GM10266 (cell line): ENCODE measurements around the gene BCL2L13.

ENCODE experiments used
- DNase-seq: peaks from one replicate; pipeline ENCODE4 v3.0.0; 2012; ENCODE audit errors: extremely low spot score
- TF ChIP-seq, protein P1 (sequence below): IDR thresholded peaks from 2 replicates; pipeline ENCODE4 v1.5.1; 2012; ENCODE audit warnings: mild to moderate bottlenecking, low read depth; ENCODE audit not compliant: control insufficient read depth, insufficient read depth; ENCODE audit errors: missing control alignments

The BCL2L13 gene

DNA sequence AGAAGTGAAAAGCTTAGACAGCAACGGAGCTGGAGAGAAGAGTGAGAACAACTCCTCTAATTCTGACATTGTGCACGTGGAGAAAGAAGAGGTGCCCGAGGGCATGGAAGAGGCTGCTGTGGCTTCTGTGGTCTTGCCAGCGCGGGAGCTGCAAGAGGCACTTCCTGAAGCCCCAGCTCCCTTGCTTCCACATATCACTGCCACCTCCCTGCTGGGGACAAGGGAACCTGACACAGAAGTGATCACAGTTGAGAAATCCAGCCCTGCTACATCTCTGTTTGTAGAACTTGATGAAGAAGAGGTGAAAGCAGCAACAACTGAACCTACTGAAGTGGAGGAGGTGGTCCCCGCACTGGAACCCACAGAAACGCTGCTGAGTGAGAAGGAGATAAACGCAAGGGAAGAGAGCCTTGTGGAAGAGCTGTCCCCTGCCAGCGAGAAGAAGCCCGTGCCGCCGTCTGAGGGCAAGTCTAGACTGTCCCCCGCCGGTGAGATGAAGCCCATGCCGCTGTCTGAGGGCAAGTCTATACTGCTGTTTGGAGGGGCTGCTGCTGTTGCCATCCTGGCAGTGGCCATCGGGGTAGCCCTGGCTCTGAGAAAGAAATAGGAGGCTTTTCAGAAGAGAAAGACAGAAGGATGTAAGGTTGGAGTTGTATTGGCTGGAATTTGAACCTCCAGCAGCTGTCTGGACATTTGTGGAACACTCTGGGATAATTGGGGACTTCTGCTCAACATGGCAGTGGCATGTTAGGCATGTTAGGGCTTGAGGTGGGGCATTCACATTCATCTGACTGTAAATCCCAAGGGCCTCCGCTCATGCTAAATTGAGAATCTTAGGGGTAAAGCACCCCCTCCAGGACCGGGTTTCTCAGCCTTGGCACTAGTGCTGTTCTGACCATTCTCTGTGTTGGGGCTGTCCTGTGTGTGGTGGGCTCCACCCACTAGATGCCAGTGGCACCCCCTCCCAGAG lies 88.7 kb downstream of the BCL2L13 start:
- TF ChIP-seq, protein P1, sequence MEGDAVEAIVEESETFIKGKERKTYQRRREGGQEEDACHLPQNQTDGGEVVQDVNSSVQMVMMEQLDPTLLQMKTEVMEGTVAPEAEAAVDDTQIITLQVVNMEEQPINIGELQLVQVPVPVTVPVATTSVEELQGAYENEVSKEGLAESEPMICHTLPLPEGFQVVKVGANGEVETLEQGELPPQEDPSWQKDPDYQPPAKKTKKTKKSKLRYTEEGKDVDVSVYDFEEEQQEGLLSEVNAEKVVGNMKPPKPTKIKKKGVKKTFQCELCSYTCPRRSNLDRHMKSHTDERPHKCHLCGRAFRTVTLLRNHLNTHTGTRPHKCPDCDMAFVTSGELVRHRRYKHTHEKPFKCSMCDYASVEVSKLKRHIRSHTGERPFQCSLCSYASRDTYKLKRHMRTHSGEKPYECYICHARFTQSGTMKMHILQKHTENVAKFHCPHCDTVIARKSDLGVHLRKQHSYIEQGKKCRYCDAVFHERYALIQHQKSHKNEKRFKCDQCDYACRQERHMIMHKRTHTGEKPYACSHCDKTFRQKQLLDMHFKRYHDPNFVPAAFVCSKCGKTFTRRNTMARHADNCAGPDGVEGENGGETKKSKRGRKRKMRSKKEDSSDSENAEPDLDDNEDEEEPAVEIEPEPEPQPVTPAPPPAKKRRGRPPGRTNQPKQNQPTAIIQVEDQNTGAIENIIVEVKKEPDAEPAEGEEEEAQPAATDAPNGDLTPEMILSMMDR: no peak
- no peak for DNase-seq

DNA sequence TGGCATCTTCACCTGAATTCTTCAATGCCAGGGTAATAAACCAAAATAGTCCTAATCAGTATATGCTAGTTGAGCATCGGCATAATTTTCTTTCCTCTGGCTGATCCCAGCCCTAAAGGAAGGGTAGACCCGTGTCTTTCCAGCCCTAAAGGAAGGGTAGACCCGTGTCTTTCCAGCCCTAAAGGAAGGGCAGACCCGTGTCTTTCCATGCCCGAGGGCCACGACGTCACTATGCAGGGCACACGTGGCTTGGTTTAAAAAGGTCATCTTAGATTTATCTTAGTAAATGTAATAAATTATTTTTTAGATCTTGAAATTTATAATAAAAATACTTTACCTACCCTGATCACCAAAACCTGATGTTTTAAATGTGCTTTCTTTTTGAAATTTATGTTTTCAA lies 90.2 kb downstream of the BCL2L13 start:
- TF ChIP-seq, protein P1: no peak
- no peak for DNase-seq

DNA sequence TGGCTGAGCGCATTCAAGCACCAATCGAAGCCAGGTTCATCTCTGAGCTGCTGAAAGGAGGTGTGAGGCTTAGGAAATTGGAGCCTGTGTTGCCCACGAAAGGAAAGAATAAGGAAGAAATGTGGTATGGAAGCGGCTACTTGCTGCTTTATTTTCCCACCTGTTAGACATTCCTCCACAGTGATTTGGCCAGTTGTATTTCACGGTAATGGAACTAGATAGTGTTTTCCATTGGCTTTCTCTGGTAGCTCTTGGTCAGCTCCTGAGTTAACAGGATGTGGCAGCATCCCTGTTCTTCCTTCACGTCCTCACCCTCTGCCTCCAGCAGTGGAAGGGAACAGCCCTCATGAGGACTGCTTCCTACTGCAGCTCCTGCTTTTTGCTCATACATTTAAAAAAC lies 91.0 kb downstream of the BCL2L13 start:
- DNase-seq: no peak
- TF ChIP-seq, protein P1: no peak

DNA sequence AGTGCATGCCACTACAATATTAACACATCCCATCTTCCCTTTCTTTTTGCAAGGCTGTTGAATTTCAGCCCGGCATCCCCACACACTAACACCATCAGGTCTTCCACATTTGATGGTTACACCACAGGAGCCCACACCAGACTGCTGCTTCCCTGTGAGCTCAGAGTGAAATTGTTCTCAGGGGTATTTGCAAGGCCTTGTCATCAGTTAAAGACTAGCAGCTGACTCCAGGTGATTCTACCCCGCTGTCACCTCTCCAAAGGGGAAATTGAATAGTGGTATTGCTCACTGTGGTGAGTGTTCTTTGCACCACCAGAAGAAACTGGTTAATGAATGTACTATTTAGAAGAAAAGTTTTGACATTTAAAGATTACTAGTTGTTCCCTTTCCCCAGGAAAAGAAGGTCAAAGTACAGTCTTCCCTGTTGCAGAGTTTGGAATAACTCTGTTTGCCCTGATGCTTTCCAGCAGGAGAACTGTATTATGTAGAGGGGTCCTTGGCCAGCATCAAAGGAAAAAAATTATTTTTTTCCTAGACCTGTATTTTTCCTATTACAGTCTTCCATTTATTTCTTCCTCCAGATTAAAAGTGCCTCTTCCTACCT lies 93.8 kb downstream of the BCL2L13 start:
- TF ChIP-seq, protein P1: no peak
- DNase-seq: no peak

DNA sequence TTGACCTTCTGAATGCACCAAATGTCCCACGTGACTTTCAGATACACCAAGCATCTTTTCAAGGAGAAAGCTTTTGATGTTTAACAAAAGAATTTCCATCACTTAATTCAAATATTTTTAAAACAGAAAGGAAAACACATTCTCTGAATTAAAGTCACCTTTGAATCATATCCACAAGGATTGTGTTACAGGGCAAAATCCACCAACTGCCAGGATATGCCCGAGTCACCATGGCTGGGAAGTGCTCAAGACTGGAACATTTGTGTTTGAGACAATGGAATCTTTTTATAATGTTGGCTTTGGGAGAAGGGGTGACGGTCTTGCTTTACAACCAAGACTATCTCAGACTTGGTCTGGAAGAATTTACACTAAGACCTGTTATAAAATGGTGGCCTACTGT lies 94.9 kb downstream of the BCL2L13 start:
- no peak for DNase-seq
- TF ChIP-seq, protein P1: no peak

DNA sequence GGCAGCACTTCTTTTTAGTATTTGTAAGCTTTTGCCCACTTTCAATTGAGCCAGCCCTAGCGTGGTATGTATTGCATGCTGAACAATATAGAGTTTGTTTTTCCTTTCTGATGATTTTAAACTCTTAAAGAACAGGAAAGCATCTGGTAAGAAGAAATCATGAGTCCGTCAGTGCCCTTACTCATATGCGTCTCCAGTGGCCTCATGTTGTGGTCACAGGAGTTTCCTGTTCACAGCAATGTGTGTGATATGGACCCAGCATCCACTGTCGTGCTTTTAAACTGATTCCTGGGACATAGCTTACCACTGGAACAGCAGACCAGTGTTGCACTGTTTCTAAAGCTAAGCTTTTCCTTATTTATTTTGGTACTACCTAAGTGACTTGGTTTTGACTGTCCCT lies 95.6 kb downstream of the BCL2L13 start:
- no peak for DNase-seq
- TF ChIP-seq, protein P1: no peak
